GM10266 (cell line): ENCODE data around the gene PCP2.

ENCODE experiments used
- DNase-seq: peaks from one replicate; pipeline ENCODE4 v3.0.0; 2012; ENCODE audit errors: extremely low spot score
- CTCF ChIP-seq: IDR thresholded peaks from 2 replicates; pipeline ENCODE4 v1.5.1; 2012; ENCODE audit warnings: mild to moderate bottlenecking, low read depth; ENCODE audit not compliant: control insufficient read depth, insufficient read depth; ENCODE audit errors: missing control alignments

PCP2 gene

GRCh38 chr19:7670150-7670783 lies 36.7 kb upstream of the PCP2 start:
- no peak for DNase-seq
- TF ChIP-seq CTCF = no peak

GRCh38 chr19:7669641-7670040 lies 36.1 kb upstream of the PCP2 start:
- DNase-seq = no peak

GRCh38 chr19:7668842-7669241 lies 35.3 kb upstream of the PCP2 start, which contains the start of gene RETN:
TSS of gene RETN (plus strand) at chr19:7669049. CDS start at chr19:7669327, 278 bp downstream.
- no peak for DNase-seq
- TF ChIP-seq CTCF = no peak

More at GRCh38 chr19:7669641-7670040, 36.1 kb upstream of the PCP2 start:
- TF ChIP-seq CTCF = no peak

GRCh38 chr19:7665076-7665475 lies 31.6 kb upstream of the PCP2 start:
- no peak for TF ChIP-seq CTCF
- DNase-seq = no peak

- no peak for DNase-seq
- TF ChIP-seq CTCF = no peak
Observed at GRCh38 chr19:7663706-7664105, 30.2 kb upstream of the PCP2 start.

GRCh38 chr19:7662657-7663056 lies 29.1 kb upstream of the PCP2 start:
- TF ChIP-seq CTCF = no peak
- no peak for DNase-seq

- DNase-seq = no peak
- TF ChIP-seq CTCF = no peak
Observed at GRCh38 chr19:7661744-7662538, 28.4 kb upstream of the PCP2 start.
